Measurements from ENCODE around the gene RNASEH2A. TPM values are rescaled to one million over a fixed set of nuclear protein-coding genes. Genes with fewer than 3 reads are reported as not detected.

RNASEH2A gene
- total RNA-seq, 1 donor from 2014 or later, result 11.1 TPM

DNA sequence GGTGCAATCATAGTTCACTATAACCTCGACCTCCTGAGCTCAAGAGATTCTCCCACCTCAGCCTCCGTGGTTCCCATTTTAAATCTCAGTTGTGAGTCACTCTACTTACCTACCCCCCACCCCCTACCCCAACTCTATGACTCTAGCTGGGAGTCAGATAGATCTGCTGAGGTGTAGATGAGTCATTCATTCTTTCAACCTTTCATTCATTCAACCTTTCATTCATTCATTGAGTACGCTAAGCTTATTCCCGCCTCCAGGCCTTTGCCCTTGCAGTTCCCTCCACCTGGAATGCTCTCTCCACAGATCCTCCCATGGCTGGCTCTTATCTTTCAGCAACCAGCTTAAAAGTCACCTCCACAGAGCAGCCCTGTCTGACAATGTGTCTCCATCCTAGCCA is 30.8 kb downstream of the RNASEH2A start:
- no peak overlapping the region for H3K4me3 ChIP-seq (ENCODE audit: low read depth, low read length)
- TF ChIP-seq, protein P1, sequence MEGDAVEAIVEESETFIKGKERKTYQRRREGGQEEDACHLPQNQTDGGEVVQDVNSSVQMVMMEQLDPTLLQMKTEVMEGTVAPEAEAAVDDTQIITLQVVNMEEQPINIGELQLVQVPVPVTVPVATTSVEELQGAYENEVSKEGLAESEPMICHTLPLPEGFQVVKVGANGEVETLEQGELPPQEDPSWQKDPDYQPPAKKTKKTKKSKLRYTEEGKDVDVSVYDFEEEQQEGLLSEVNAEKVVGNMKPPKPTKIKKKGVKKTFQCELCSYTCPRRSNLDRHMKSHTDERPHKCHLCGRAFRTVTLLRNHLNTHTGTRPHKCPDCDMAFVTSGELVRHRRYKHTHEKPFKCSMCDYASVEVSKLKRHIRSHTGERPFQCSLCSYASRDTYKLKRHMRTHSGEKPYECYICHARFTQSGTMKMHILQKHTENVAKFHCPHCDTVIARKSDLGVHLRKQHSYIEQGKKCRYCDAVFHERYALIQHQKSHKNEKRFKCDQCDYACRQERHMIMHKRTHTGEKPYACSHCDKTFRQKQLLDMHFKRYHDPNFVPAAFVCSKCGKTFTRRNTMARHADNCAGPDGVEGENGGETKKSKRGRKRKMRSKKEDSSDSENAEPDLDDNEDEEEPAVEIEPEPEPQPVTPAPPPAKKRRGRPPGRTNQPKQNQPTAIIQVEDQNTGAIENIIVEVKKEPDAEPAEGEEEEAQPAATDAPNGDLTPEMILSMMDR (IDR thresholded peaks at IDR 0.05; ENCODE audit: insufficient read depth, low read length, severe bottlenecking), result no peak
- H3K27me3 ChIP-seq (ENCODE audit: control insufficient read depth, insufficient read depth, low read length), result peaks cover 27% of the 10 kb centered on the region
- FAIRE-seq, result no peak
- no peaks in the 10 kb centered on the region for H3K36me3 ChIP-seq (ENCODE audit: control insufficient read depth, insufficient read depth, low read length)
- DNase-seq (ENCODE audit: low read depth), result peak; percentile 72

DNA sequence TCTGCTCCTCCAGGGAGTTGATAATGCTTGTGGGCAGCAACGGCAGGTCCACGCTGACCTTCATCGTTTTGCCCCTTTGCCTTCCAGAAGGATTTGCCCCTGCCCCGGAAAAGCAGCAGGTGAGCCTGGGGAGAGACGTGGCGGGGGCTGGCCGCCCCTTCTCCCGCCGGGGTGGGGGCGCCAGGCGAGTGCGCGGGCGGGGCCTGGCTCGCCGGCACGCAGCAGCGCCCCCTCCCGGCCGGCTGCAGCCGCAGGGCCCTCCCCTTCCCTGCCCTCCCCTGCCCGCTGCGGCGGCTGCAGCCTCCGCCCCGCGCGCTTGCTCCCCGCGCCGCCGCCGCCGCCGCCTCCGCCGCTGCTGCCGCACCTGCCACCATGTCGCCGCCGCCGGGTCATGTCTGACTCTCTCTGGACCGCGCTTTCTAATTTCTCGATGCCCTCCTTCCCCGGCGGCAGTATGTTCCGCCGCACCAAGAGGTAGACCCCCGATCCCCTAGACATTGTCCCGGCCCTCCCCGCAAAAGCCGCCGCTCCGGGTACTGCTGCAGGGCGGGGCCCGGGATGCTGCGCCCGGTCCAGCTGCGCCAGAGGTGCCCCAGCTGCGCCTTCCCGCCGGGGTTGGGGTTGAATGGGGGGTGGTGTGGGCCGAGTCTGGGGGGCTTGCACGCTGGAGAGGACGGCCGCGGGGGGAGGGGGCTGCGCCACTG is 31.9 kb downstream of the RNASEH2A start, which contains the start of gene MAST1:
TSS of gene MAST1 (plus strand) at position 334 of the 704 bp plus-strand sequence. CDS start at position 392, 58 bp downstream.
- FAIRE-seq (no peak), DNase-seq (ENCODE audit: low read depth) (no peak)
- Histone ChIP-seq H3K4me3 (ENCODE audit: low read depth, low read length) (peak within 1 kb of the TSS; percentile 19), H3K27me3 (ENCODE audit: control insufficient read depth, insufficient read depth, low read length) (peaks cover 25% of the 10 kb centered on the region), H3K36me3 (ENCODE audit: control insufficient read depth, insufficient read depth, low read length) (no peaks in the 10 kb centered on the region)
- TF ChIP-seq, protein P1 (IDR thresholded peaks at IDR 0.05; ENCODE audit: insufficient read depth, low read length, severe bottlenecking), result peak; percentile 52

DNA sequence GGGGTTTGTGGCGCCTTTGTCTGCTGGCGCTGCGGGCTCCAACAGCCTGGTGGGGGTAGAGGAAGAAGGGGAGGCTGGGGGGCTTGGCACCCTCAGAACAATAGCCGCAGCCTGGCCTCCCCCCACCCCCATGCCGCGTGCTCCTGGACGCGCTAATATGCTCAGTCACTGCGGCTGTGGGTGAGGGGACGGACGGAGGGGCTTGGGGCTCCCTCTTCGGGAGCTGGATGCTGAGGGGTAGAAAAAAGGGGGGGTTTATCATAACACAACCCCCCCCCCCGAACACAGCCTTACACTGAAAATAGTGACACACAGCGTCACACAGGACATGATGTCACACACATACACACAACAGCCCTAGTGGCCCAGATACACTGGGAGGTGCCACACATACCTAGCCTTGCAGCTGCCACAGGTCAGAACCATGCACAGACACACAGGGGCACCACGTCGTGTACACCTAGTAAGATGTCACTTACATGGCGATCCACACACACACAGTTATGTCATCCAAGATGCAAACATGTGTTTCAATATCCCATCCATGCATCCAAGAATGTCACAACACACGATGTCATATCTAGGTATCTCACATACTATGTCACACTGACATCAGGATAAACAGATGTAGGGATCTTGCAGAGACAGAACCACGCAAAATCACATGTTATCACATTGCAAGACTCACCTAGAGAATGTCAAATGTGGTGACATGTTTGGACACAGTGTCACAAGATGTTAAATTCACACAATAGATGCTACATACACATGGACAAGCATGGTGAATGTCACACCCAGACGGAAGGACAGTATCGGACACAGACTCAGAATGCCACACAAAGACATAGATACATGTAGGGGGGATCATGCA is 32.7 kb downstream of the RNASEH2A start:
- Histone ChIP-seq H3K36me3 (ENCODE audit: control insufficient read depth, insufficient read depth, low read length) (no peaks in the 10 kb centered on the region), H3K4me3 (ENCODE audit: low read depth, low read length) (peak overlapping the region; percentile 19), H3K27me3 (ENCODE audit: control insufficient read depth, insufficient read depth, low read length) (peaks cover 23% of the 10 kb centered on the region)
- DNase-seq (ENCODE audit: low read depth), result no peak
- FAIRE-seq, result no peak
- TF ChIP-seq, protein P1 (IDR thresholded peaks at IDR 0.05; ENCODE audit: insufficient read depth, low read length, severe bottlenecking), result no peak

DNA sequence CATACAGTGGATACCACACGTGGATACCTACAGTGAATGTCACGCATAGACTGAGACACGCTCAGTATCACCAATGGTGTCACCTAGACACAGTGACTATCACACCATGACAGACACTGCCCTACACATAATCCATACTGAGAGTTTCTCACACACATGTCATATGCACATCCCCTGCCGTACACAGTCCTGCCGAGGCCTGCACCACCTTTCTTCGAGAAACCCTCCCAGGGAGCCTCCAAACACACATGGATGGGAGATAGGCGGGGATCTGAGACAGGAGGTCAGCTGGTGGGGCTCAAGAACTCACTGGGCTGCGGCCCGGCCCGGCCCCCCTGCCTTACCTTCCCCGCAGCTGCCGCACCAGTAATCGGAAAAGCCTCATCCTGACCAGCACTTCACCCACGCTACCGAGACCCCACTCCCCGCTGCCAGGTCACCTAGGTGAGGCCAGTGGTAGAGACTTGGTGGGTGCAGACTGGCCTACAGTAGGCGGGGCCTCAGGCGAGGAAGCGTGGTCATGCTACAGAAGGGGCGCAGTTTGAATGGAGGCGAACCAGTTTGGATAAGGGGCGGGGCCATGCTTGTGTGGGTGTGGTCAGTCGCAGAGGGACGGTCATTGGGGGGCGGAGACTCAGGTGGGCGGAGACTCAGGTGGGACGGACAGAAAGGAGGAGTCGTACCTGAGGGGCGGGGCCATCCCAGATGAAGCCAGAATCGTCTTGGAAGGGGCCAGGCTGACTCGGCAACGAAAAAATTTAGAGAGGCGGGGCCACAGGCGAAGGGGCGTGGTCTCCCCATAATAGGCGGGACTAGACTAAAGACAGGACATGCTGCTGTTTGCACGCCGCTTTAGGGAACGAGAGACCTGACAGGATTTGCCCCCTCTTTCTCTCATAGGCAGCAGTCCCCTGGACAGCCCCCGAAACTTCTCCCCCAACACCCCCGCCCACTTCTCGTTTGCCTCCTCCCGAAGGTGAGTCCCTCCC is 34.0 kb downstream of the RNASEH2A start:
- DNase-seq (ENCODE audit: low read depth) (peak; percentile 83), FAIRE-seq (no peak)
- no peaks in the 10 kb centered on the region for H3K36me3 ChIP-seq (ENCODE audit: control insufficient read depth, insufficient read depth, low read length)
- peak overlapping the region; percentile 22 for H3K4me3 ChIP-seq (ENCODE audit: low read depth, low read length)
- peaks cover 11% of the 10 kb centered on the region for H3K27me3 ChIP-seq (ENCODE audit: control insufficient read depth, insufficient read depth, low read length)
- TF ChIP-seq, protein P1 (IDR thresholded peaks at IDR 0.05; ENCODE audit: insufficient read depth, low read length, severe bottlenecking), result no peak

DNA sequence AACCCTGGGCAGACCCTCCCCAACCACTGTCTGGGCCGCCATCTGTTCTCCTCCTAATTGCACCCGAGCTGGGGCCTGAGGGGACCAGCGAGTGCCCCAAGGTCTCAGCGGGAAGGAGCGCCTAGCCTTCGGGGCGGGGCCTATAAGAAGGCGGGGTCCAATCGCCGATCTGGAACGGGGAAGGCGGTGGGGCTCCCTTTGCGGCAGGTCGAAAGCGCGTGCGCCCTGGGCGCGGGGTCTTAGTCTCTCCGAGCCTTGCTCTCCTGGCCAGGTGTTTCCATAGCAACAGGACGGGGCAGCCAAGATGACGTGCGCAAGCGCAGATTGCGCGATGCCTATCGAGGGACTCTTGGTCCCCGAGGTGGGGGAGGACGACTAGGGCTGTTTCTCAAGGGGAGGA is 34.7 kb downstream of the RNASEH2A start:
- no peak for FAIRE-seq
- peak overlapping the region; percentile 22 for H3K4me3 ChIP-seq (ENCODE audit: low read depth, low read length)
- no peak for DNase-seq (ENCODE audit: low read depth)
- no peaks in the 10 kb centered on the region for H3K36me3 ChIP-seq (ENCODE audit: control insufficient read depth, insufficient read depth, low read length)
- TF ChIP-seq, protein P1 (IDR thresholded peaks at IDR 0.05; ENCODE audit: insufficient read depth, low read length, severe bottlenecking), result no peak
- peaks cover 9% of the 10 kb centered on the region for H3K27me3 ChIP-seq (ENCODE audit: control insufficient read depth, insufficient read depth, low read length)
